WTC11 (cell line): ENCODE results near the gene ARHGAP30. TPM values are rescaled to one million over a fixed set of nuclear protein-coding genes. Genes with fewer than 3 reads are reported as not detected.

Experiments
- ATAC-seq: fragments of 200-7000 bp; cut with Tn5 transposase; 2 replicates; pipeline ENCODE4 v1.10.0; 2021; ENCODE audit warnings: mild to moderate bottlenecking, moderate library complexity
- CTCF ChIA-PET: fragments of 300-600 bp; sonication (Branson Sonifier 250); formaldehyde crosslinking; loops from one replicate; lab custom pipeline; 2021; ENCODE audit warnings: antibody characterized with exemption; lab: Charles Lee
- POLR2A ChIA-PET: fragments of 350-600 bp; sonication (Branson Sonifier 250); formaldehyde crosslinking; loops from one replicate; lab custom pipeline; 2021; ENCODE audit warnings: antibody characterized with exemption; lab: Charles Lee
- DNase-seq: peaks from one replicate; pipeline ENCODE4 v3.0.0; 2021; ENCODE audit warnings: low spot score
- H3K27ac Mint-ChIP-seq: 2 replicates; pipeline ENCODE4 v1.8.0; 2021; ENCODE audit warnings: mixed read lengths
- H3K27me3 Mint-ChIP-seq: 2 replicates; pipeline ENCODE4 v1.8.0; 2021; ENCODE audit warnings: low read depth, mild to moderate bottlenecking, moderate library complexity, mixed read lengths
- H3K36me3 Mint-ChIP-seq: 2 replicates; pipeline ENCODE4 v1.8.0; 2021; ENCODE audit warnings: mixed read lengths
- H3K4me1 Mint-ChIP-seq: 2 replicates; pipeline ENCODE4 v1.8.0; 2022; ENCODE audit warnings: mixed read lengths
- H3K4me3 Mint-ChIP-seq: 2 replicates; pipeline ENCODE4 v1.8.0; 2021; ENCODE audit warnings: mild to moderate bottlenecking, moderate library complexity, mixed read lengths
- H3K9me3 Mint-ChIP-seq: 2 replicates; pipeline ENCODE4 v1.8.0; 2021; ENCODE audit warnings: mixed read lengths
- AR ChIP-seq: fragments of 250-450 bp; sonication (Bioruptor Pico); IDR thresholded peaks from 2 replicates; pipeline ENCODE4 v1.9.0; 2021; ENCODE audit warnings: mild to moderate bottlenecking
- ARID4B ChIP-seq: sonication (generic); formaldehyde crosslinking; IDR thresholded peaks from 2 replicates; pipeline ENCODE4 v1.8.0; 2023; ENCODE audit warnings: missing genetic modification reagents, mild to moderate bottlenecking, borderline replicate concordance
- SOX15 ChIP-seq: fragments of 250-450 bp; sonication (Bioruptor Pico); IDR thresholded peaks from 2 replicates; pipeline ENCODE4 v1.9.0; 2021; ENCODE audit warnings: mild to moderate bottlenecking
- USF2 ChIP-seq: sonication (generic); formaldehyde crosslinking; IDR thresholded peaks from 2 replicates; pipeline ENCODE4 v1.8.1; 2023; ENCODE audit warnings: mild to moderate bottlenecking, missing genetic modification reagents, moderate library complexity
- ZNF219 ChIP-seq: sonication (generic); formaldehyde crosslinking; IDR thresholded peaks from 2 replicates; pipeline ENCODE4 v1.8.0; 2023; ENCODE audit warnings: missing genetic modification reagents, mild to moderate bottlenecking, borderline replicate concordance
- ZNF396 ChIP-seq: fragments of 250-450 bp; sonication (Bioruptor Pico); IDR thresholded peaks from 2 replicates; pipeline ENCODE4 v1.8.0; 2021; ENCODE audit warnings: mild to moderate bottlenecking, moderate library complexity, borderline replicate concordance
- ZNF532 ChIP-seq: fragments of 250-450 bp; sonication (Bioruptor Pico); IDR thresholded peaks from 2 replicates; pipeline ENCODE4 v1.9.0; 2021; ENCODE audit warnings: mild to moderate bottlenecking, borderline replicate concordance
- total RNA-seq: library from RNA; stranded (reverse); gene quantifications from 3 replicates; pipeline ENCODE4 v1.2.3, GENCODE V29; 2021

ARHGAP30 gene
- total RNA-seq, 1 experiment from 2014 or later: 0.52 TPM

GRCh38 chr1:161073474-161074121 is 3.9 kb upstream of the ARHGAP30 start (continued):
- TF ChIP-seq ZNF532 (CRISPR knock-in tag): no peak
- TF ChIP-seq ZNF219 (CRISPR knock-in tag): no peak
- TF ChIP-seq SOX15 (CRISPR knock-in tag): no peak
- no peak for TF ChIP-seq USF2
- TF ChIP-seq ZNF396 (CRISPR knock-in tag): no peak

GRCh38 chr1:161072751-161073449 is 3.2 kb upstream of the ARHGAP30 start:
- DNase-seq: no peak
- Mint-ChIP-seq H3K4me3 (no peak overlapping the region), H3K36me3 (no peaks in the 10 kb centered on the region)
- no peak for TF ChIP-seq AR (CRISPR knock-in tag)
- no peak for TF ChIP-seq ARID4B (CRISPR knock-in tag)
- TF ChIP-seq ZNF219 (CRISPR knock-in tag): no peak
- TF ChIP-seq ZNF396 (CRISPR knock-in tag): no peak
- TF ChIP-seq, all 79 proteins: peak for 0
- ChIA-PET CTCF (interaction anchor here (0.5 to 4.1 kb wide), 7 partner anchors 11 to 475 kb away, joined by 5 to 109 read pairs (median 6); partner anchors contain the start of genes KLHDC9 and NECTIN4), POLR2A (no interaction called here)
- Mint-ChIP-seq H3K27me3 (no peaks in the 10 kb centered on the region), H3K4me1 (peaks cover 21% of the 10 kb centered on the region), H3K27ac (no peak overlapping the region), H3K9me3 (no peaks in the 10 kb centered on the region)
- no peak for ATAC-seq
